Lung (tissue), 12 donors: Measurements from ENCODE around the gene NSUN6. TPM values are rescaled to one million over a fixed set of nuclear protein-coding genes. Genes with fewer than 3 reads are reported as not detected.
"Not testable (repeated sequence)": the region's sequence is repeated elsewhere in the genome, so short reads cannot be mapped to it uniquely, and the experiment has no call there.

Experiments
- ATAC-seq: fragments of 200-7000 bp; cut with Tn5 transposase; one replicate; pipeline ENCODE4 v1.9.1; 2020; ENCODE audit warnings: moderate number of reproducible peaks; ENCODE audit not compliant: insufficient read depth, low FRiP score
- DNase-seq, 3 donors: peaks; one replicate each; pipeline ENCODE4 v3.0.0-alpha.2; 2013 to 2017
- H3K27ac ChIP-seq, 2 donors: one replicate each; pipeline ENCODE4 v1.5.1; 2013; ENCODE audit warnings: mild to moderate bottlenecking in 2 of 2, moderate library complexity in 2 of 2, control low read depth in 1 of 2, inconsistent platforms in 1 of 2, low read depth in 1 of 2, low read length in 1 of 2
- H3K27me3 ChIP-seq, 3 donors: one replicate each; pipeline ENCODE4 v1.5.1; 2013; ENCODE audit warnings: low read length in 2 of 3; ENCODE audit not compliant: control insufficient read depth in 3 of 3, insufficient read depth in 3 of 3
- H3K36me3 ChIP-seq, 4 donors: one replicate each; pipeline ENCODE4 v1.5.1; 2013; ENCODE audit warnings: low read length in 4 of 4, mild to moderate bottlenecking in 1 of 4, moderate library complexity in 1 of 4; ENCODE audit not compliant: control insufficient read depth in 4 of 4, insufficient read depth in 4 of 4
- H3K4me1 ChIP-seq, 5 donors: one replicate each; pipeline ENCODE4 v1.5.1; 2013; ENCODE audit warnings: low read length in 5 of 5, mild to moderate bottlenecking in 2 of 5, moderate library complexity in 1 of 5; ENCODE audit not compliant: control insufficient read depth in 5 of 5, insufficient read depth in 5 of 5
- H3K4me3 ChIP-seq: one replicate; pipeline ENCODE4 v1.5.1; 2013; ENCODE audit warnings: mild to moderate bottlenecking, control low read depth, moderate library complexity
- H3K9ac ChIP-seq, 2 donors: one replicate each; pipeline ENCODE4 v1.5.1; 2013; ENCODE audit warnings: low read length in 2 of 2, control low read depth in 1 of 2; ENCODE audit not compliant: insufficient read depth in 1 of 2
- H3K9me3 ChIP-seq, 4 donors: one replicate each; pipeline ENCODE4 v1.5.1; 2013; ENCODE audit warnings: low read length in 3 of 4, mild to moderate bottlenecking in 1 of 4, moderate library complexity in 1 of 4; ENCODE audit not compliant: control insufficient read depth in 4 of 4, insufficient read depth in 3 of 4
- CTCF ChIP-seq: IDR thresholded peaks from 2 replicates; pipeline ENCODE4 v1.5.1; 2012; ENCODE audit warnings: mild to moderate bottlenecking; ENCODE audit errors: control extremely low read depth, extremely low read depth
- WGBS, 2 donors: extraction: QIAGEN DNeasy Blood & Tissue Kit; methylation state at CpG; one replicate each; pipeline ENCODE4 v1.1.7; 2013; 5-methylcytosine and 5-hydroxymethylcytosine counted together
- polyA plus RNA-seq, 2 donors: library from polyadenylated mRNA; stranded (reverse); fragments of 200-250 nt; gene quantifications; one replicate each; pipeline ENCODE4 v1.2.1, GENCODE V29; 2013
- total RNA-seq, 2 donors: library from RNA; depleted of rRNA in 1 of 2; stranded (reverse); fragments of >200 nt in 1 of 2; gene quantifications; one replicate each; pipeline ENCODE4 v1.2.1, GENCODE V29; 2014 to 2021
- donor health status: control.
- donor health status: control.
- donor health status: Bipolar disorder and iron deficiency.
- donor health status: healthy.
- donor health status: DM: yes; HTN: yes; CAD: no.

The NSUN6 gene
- total and polyA plus RNA-seq, 4 donors = 4.0 to 30.5 (median 6.5) TPM

- H3K27me3 ChIP-seq = no peaks in the 10 kb centered on the region
- DNase-seq = no peak
- no peak overlapping the region for H3K27ac ChIP-seq
- no peak overlapping the region for H3K9ac ChIP-seq
- peaks cover 0 to 4% (median under 1%) of the 10 kb centered on the region in 4 donors for H3K36me3 ChIP-seq
- peaks cover 0 to 18% (median 4%) of the 10 kb centered on the region in 5 donors for H3K4me1 ChIP-seq
- H3K9me3 ChIP-seq = no peaks in the 10 kb centered on the region
- TF ChIP-seq CTCF = no peak
- no peak overlapping the region for H3K4me3 ChIP-seq
- no peak for ATAC-seq
- WGBS, 2 donors = 97 to 98% methylated on average over 3 of the region's 3 CpGs
These were observed 3.4 kb downstream of the NSUN6 start for GRCh38 chr10:18647945-18648344.

GRCh38 chr10:18647151-18647550 lies 4.2 kb downstream of the NSUN6 start:
- no peak overlapping the region for H3K27ac ChIP-seq
- no peak for TF ChIP-seq CTCF

GRCh38 chr10:18639719-18640118 lies 11.7 kb downstream of the NSUN6 start:
- not testable (repeated sequence) for H3K27me3 ChIP-seq, H3K9me3 ChIP-seq, H3K36me3 ChIP-seq, H3K27ac ChIP-seq, DNase-seq, ATAC-seq, H3K4me1 ChIP-seq, H3K9ac ChIP-seq, H3K4me3 ChIP-seq
- WGBS, 2 donors = 98 to 100% methylated on average over 2 of the region's 2 CpGs

More at GRCh38 chr10:18647151-18647550, 4.2 kb downstream of the NSUN6 start:
- no peaks in the 10 kb centered on the region for H3K9me3 ChIP-seq
- H3K4me1 ChIP-seq = peaks cover 0 to 16% (median 4%) of the 10 kb centered on the region in 5 donors
- no peak overlapping the region for H3K4me3 ChIP-seq
- H3K9ac ChIP-seq = no peak overlapping the region
- 93 to 99% methylated on average over 2 of the region's 2 CpGs for WGBS, 2 donors
- peaks cover 0 to 4% (median under 1%) of the 10 kb centered on the region in 4 donors for H3K36me3 ChIP-seq
- no peak for ATAC-seq
- no peak for DNase-seq
- no peaks in the 10 kb centered on the region for H3K27me3 ChIP-seq

GRCh38 chr10:18637400-18637799 lies 14.0 kb downstream of the NSUN6 start:
- H3K4me1 ChIP-seq, ATAC-seq, H3K9ac ChIP-seq, H3K27me3 ChIP-seq, H3K4me3 ChIP-seq, H3K27ac ChIP-seq, H3K36me3 ChIP-seq, DNase-seq, H3K9me3 ChIP-seq: not testable (repeated sequence)
- WGBS, 2 donors = 70 to 94% methylated on average over 1 of the region's 1 CpG

- Histone ChIP-seq H3K9ac (no peak overlapping the region), H3K27me3 (no peaks in the 10 kb centered on the region), H3K36me3 (peaks cover 0 to 4% (median 0%) of the 10 kb centered on the region in 4 donors), H3K4me1 (no peaks in the 10 kb centered on the region), H3K4me3 (no peak overlapping the region), H3K9me3 (no peaks in the 10 kb centered on the region), H3K27ac (no peak overlapping the region)
- no peak for TF ChIP-seq CTCF
- DNase-seq = no peak
- no peak for ATAC-seq
- WGBS, 2 donors = 89 to 91% methylated on average over 4 of the region's 4 CpGs
These were observed 15.4 kb downstream of the NSUN6 start for GRCh38 chr10:18635995-18636394.

- not testable (repeated sequence) for H3K27me3 ChIP-seq, H3K4me1 ChIP-seq, ATAC-seq, H3K9ac ChIP-seq, H3K36me3 ChIP-seq, DNase-seq, H3K4me3 ChIP-seq, H3K27ac ChIP-seq, H3K9me3 ChIP-seq
- WGBS, 2 donors = 88 to 92% methylated on average over 2 of the region's 3 CpGs
These were observed 18.9 kb downstream of the NSUN6 start for GRCh38 chr10:18632500-18632899.
